Breast epithelium (tissue), 3 donors: Measurements from ENCODE around the gene TUBA3E.

ENCODE experiments used
- CTCF ChIP-seq, 3 donors: fragments of 450-650 bp; IDR thresholded peaks; one replicate each; pipeline ENCODE4 v1.5.1; 2016 to 2017; ENCODE audit warnings: antibody characterized with exemption in 3 of 3, mild to moderate bottlenecking in 3 of 3, moderate library complexity in 3 of 3
- POLR2A ChIP-seq: fragments of 450-650 bp; IDR thresholded peaks from one replicate; pipeline ENCODE4 v1.6.1; 2016; ENCODE audit warnings: antibody characterized with exemption, mild to moderate bottlenecking, moderate library complexity

- TF ChIP-seq CTCF (IDR thresholded peaks at IDR 0.05) (no peak), POLR2A (no peak)
These were observed 48.2 kb upstream of the TUBA3E start for GRCh38 chr2:130246430-130246829.
